ENCODE measurements around the gene DCST1. TPM values are rescaled to one million over a fixed set of nuclear protein-coding genes. Genes with fewer than 3 reads are reported as not detected.
"Not testable (repeated sequence)": the region's sequence is repeated elsewhere in the genome, so short reads cannot be mapped to it uniquely, and the experiment has no call there.

DCST1 gene, protein sequence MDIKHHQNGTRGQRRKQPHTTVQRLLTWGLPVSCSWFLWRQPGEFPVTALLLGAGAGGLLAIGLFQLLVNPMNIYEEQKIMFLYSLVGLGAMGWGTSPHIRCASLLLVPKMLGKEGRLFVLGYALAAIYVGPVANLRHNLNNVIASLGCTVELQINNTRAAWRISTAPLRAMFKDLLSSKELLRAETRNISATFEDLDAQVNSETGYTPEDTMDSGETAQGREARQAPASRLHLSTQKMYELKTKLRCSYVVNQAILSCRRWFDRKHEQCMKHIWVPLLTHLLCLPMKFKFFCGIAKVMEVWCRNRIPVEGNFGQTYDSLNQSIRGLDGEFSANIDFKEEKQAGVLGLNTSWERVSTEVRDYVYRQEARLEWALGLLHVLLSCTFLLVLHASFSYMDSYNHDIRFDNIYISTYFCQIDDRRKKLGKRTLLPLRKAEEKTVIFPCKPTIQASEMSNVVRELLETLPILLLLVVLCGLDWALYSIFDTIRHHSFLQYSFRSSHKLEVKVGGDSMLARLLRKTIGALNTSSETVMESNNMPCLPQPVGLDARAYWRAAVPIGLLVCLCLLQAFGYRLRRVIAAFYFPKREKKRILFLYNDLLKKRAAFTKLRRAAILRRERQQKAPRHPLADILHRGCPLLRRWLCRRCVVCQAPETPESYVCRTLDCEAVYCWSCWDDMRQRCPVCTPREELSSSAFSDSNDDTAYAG
- not detected in 2 replicates for total RNA-seq

DNA sequence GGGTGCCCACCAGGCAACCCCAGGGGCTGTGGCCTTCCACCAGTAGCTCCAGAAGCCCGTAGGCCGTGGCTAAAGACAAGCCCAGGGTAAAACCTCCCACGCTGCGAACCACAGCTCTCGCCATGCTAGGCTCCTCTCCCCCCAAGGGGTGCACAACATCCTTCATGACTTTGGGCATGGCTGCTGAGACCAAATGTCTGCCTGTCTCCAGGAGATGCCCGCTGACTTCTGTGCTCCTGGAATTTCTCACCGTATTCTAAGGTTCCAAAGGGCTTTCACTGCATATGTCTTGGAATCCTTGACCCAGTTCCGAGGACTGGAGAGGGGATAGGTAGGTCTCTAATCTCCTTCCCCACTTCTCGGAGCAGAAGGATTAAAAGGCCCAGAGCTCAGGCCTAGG lies at the start of gene DCST1, which contains the start of gene DCST2:
TSS of gene DCST1 (plus strand) at position 301 of the 400 bp plus-strand sequence. CDS start 213 bp downstream, outside the sequence.
TSS of gene DCST2 (minus strand) at position 258 of the 400 bp plus-strand sequence. CDS start at position 178, 80 bp downstream.
- DNase-seq (ENCODE audit: low read depth, low spot score), result no peak

DNA sequence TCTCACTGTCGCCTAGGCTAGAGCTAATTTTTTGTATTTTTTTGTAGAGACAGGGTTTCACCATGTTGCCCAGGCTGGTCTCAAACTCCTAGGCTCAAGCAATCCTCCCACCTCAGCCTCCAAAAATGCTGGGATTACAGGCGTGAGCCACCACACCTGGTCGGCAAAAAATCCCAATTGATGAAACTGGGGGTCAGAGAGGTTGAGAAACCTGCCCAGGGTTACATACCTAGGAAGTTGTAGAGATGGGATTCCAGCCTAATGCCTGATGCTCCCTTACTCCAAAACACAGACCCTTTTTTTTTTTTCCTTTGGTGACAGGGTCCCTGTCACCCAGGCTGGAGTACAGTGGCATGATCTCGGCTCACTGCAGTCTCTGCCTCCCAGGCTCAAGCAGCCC lies 46.9 kb upstream of the DCST1 start:
- not testable (repeated sequence) for DNase-seq (ENCODE audit: low read depth, low spot score)

DNA sequence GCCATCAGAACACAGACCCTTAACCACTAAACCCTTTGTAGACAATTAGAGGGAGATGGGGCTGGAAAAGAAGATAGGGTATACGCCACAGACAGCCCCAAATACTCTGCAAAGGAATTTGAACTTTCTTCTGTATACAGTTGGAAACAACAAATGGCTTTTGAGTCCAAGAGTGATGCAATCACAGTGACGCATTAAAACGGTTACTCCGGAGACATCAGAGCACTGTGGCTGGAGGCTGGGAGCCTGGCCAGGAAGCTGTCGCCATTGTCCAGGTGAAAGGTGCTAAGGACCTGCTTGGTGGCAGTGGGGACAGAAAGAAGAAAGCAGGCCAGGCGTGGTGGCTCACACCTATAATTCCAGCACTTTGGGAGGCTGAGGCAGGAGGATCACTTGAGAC lies 46.3 kb upstream of the DCST1 start:
- DNase-seq (ENCODE audit: low read depth, low spot score), result no peak

DNA sequence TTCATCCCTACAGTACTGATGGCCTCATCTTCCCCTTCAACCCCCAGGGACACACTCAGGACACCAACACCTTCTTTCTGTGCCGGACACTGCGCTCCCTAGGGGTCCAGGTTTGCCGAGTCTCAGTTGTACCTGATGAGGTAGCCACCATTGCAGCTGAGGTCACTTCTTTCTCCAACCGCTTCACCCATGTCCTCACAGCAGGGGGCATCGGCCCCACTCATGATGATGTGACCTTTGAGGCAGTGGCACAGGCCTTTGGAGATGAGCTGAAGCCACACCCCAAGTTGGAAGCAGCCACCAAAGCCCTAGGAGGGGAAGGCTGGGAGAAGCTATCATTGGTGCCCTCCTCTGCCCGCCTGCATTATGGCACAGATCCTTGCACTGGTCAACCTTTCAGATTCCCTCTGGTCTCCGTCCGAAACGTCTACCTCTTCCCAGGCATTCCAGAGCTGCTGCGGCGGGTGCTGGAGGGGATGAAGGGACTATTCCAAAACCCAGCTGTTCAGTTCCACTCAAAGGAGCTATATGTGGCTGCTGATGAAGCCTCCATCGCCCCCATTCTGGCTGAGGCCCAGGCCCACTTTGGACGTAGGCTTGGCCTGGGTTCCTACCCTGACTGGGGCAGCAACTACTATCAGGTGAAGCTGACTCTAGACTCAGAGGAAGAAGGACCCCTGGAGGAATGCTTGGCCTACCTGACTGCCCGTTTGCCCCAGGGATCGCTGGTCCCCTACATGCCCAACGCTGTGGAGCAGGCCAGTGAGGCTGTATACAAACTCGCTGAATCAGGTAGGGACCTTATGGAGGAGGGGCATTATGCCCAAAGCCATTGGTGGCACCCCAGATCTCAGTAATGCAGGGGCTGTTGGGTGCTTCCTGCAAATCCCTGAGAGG lies 45.3 kb upstream of the DCST1 start:
- no peak for DNase-seq (ENCODE audit: low read depth, low spot score)

DNA sequence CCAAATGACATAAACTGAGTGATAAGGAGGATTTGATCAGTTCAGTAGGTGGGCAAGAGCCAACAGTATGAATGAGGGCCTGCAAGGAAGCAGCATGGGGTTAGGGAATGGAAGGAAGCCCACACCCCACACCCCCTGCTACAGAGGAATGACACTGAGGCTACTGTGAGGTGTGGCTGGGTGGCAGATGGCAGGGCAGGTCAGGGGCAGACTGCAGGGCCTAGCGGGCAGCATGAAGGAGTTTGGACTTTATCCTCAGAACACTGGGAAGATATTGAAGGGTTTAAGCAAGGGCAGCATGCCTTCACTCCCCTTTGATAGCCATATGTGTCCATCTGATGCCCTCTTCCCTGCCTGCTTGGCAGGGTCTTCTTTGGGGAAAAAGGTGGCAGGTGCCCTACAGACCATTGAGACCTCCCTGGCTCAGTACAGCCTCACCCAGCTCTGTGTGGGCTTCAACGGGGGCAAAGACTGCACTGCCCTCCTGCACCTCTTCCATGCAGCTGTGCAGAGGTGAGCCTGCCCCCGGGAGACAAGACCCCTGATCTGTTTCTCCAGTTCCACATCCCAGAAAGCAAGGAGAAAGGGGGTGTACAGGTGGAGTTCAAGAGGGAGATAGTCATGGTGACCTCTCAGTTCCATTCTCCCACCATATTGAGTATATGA lies 44.3 kb upstream of the DCST1 start:
- DNase-seq (ENCODE audit: low read depth, low spot score), result no peak

DNA sequence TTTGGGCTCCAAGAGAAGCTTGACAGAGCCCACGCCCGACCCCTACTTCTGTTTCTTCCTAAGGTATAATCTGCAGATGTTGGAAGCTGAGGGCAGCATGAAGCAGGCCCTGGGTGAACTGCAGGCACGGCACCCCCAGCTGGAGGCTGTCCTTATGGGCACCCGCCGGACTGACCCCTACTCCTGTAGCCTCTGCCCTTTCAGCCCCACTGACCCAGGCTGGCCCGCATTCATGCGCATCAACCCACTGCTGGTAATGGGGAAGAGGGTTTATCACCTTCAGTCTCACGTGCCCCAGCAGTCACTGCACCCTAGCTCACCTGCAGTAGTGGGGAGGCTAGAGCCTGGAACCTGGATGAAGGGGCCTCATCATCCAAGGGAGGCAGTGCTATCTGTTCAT lies 43.3 kb upstream of the DCST1 start:
- DNase-seq (ENCODE audit: low read depth, low spot score), result no peak

DNA sequence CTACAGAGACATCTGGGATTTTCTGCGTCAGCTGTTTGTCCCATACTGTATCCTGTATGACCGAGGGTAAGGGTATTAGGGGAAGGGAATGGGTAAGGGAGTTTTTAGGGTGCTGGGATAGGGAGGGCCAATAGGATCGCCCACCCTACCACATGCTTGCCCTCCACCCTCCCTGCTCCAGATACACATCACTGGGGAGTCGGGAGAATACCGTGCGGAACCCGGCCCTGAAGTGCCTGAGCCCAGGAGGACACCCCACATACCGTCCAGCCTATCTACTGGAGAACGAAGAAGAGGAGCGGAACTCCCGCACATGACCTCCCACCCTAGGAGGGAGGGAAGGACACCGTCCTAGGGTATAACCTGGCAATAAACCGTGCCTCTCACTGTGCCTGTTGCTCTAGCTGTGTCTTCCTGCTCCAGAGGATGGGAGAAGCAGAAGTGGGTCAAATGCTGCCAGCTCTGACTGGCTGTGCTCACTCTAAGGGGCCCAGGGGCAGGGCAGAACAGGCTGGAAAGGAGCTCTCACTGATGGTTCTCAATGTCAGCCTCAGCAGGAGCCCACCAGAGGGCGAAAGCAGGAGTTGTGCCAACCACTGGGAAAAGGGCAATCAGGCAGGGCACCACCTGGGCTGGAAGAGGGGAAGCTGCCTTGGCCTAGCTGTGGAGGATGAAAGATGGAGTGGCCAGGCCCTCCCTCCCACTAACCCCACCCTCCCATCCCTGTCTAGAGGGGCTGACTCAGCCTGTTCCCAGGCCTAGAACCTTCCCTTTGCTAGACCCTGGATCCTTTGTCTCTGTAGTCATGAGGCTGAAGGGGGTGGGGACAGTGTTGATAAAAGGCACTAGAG lies 40.7 kb upstream of the DCST1 start:
- DNase-seq (ENCODE audit: low read depth, low spot score), result no peak

DNA sequence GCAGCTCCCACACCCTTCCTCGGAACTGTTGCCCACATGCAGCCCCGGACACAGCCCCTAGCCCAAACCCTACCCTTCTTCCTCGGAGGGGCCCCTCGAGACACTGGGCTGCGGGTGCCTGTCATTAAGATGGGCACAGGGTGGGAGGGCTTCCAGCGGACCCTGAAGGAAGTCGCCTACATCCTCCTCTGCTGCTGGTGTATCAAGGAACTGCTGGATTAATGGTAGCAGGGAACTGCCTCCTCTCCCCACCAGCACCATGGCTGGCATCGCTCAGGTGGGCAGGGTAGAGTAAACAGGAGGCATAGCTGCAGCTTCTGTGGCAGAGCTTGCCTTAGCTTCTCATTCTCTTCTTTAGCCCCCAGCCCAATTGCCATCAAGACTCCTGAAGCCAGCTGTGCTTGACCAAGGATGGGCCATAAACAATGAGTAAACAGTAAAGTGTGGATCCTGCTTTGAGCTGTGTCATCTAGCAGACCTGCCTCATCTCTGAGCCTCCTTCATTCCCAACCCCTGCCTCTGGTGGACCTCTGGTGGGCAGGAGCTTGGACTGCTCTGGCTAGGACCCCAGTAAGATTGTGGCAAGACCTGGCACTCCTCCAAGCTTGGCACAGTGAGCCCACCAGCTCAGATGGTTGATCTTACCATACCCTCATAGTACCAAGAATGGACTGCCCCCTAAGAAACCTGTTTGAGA lies 39.9 kb upstream of the DCST1 start, which contains the start of gene LENEP:
TSS of gene LENEP (plus strand) at position 15 of the 697 bp plus-strand sequence. CDS start at position 37, 22 bp downstream.
- no peak for DNase-seq (ENCODE audit: low read depth, low spot score)

DNA sequence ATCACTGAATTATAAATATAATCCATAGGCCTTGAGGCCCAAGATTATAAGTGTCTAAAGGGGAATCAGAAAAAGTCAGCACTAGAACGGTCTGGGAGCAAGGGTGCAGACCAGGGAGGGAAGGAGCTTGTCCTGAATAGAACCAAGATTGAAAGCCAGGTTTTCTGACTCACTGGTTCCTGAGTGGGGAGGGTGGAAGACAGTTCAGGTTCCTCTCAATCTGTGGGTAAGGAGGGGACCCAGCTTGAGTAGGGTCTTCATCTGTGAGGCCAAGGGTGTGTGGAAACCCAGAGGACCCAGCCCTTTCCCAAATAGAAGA lies 39.4 kb upstream of the DCST1 start:
- DNase-seq (ENCODE audit: low read depth, low spot score), result no peak

DNA sequence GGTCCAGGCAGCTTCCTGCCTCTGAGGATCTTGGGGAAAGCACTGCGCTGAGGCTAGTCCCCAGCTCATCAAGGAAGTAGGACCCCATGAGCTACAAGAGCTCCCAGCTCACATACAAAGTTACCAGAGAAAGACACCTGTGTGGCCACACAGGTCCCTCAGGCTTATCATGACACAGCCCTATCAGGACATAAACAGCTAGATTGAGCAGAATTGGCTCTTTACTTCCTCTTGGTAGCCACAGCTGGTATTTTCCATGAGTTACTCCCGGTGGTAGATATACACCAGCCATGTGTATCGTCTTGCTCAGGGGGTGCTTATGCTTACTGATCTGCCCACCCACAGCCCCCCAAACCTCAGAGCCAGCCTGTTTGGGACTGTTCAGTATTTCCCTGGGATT lies 39.0 kb upstream of the DCST1 start:
- DNase-seq (ENCODE audit: low read depth, low spot score), result no peak

DNA sequence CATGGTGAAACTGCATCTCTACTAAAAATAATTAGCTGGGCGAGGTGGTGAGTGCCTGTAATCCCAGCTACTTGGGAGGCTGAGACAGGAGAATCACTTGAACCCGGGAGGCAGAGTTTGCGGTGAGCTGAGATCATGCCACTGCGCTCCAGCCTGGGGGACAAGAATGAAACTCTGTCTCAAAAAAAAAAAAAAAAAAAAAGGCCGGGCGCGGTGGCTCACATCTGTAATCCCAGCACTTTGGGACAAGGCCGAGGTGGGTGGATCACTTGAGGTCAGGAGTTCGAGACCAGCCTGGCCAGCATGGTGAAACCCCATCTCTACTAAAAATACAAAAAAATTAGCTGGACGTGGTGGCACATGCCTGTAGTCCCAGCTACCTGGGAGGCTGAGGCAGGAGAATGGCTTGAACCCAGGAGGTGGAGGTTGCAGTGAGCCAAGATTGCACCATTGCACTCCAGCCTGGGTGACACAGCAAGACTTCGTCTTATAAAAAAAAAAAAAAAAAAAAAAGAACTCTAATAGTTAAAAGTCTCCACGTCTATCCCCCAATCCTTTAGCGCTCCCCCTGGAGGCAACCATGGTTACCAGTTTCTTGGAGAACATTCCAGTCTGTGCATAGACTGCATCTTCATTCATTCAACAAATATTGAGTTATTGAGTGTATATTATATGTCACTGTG lies 38.2 kb upstream of the DCST1 start:
- peak; percentile 60 for DNase-seq (ENCODE audit: low read depth, low spot score)

DNA sequence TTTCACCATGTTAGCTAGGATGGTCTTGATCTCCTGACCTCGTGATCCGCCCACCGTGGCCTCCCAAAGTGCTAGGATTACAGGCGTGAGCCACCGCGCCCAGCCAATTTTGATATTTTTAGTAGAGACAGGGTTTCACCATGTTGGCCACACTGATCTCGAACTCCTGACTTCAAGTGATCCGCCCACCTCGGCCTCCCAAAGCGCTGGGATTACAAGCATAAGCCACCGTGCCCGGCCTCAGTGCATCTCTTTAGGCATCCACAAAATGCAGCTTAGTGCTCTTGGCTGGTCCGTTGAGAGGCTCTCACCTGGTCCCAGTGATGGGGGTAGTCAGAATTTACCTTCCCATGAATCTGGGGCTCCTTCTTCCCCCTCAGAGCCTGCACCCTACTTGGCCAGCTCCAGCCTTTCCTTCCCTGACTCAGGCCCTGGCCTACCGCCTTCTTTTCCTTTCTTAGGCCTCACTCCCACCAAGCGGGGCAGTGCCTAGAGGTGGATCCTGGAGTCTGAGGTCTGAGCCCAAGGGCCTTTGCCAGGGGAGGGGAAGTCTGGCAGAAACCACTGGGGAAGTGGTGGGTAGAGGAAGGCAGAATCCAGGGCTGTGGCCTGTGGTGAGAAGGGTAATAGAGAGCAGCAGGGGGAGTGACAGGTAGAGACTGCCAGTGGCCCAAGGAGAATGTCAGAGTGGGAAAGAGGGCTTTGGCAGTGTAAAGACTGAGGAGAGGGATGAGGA lies 36.5 kb upstream of the DCST1 start:
- no peak for DNase-seq (ENCODE audit: low read depth, low spot score)

DNA sequence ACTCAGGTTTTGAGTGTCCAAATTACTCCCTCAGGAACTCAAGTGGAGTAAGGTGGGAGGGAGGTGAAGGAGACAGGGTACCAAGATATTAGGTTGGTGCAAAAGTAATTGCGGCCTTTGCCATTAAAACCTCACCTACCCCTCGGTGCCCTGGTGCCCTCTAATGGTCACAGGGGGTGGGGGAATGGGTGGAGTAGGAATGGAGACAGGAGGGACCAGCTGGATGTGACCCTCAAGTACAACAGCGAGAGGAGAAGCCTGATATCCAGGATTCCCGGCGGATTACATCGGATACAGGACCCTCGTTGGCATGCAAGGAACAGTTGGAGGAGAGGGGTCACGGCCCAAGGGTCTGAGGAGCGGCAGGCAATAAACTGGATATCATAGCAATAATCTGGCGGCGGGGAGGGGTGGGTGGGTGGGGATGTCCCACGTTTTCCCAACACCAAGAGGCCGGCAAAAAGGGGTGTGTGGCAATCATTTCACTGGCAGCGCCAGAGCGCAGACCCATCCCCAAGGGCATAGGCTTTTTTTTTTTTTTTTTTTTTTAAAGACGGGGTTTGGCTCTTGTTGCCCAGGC lies 35.3 kb upstream of the DCST1 start:
- DNase-seq (ENCODE audit: low read depth, low spot score), result no peak

DNA sequence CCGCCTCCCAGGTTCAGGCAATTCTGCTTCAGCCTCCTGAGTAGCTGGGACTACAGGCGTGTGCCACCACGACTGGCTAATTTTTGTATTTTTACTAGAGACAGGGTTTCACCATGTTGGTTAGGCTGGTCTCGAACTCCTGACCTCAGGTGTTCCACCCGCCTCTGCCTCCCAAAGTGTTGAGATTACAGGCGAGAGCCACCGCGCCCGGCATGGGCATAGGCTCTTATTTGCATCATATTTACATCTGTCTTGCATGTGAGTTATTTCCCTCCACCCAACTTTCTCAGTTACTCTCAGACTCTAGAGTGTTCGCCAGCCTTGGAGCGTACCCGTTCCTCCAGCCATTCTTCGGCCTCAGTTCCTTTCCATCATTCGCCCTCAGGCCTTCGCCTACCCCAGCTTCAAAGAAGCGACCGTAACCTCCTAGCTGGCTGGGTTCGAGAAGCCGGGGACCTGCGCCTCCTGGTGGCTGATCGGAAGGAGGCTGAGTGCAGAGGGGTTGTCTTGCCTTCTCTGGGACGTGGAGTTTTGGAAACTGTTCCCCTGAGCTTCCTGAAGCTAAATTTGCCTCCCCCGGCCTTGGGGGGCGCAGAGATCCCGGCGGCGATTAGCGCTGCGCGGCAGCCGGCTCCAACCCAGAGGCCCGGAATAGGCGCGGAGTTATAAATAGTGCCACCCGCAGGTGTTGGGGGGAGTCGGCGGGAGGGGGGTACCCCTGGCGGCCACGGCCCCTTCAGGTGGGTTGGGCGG lies 34.6 kb upstream of the DCST1 start:
- DNase-seq (ENCODE audit: low read depth, low spot score), result no peak

DNA sequence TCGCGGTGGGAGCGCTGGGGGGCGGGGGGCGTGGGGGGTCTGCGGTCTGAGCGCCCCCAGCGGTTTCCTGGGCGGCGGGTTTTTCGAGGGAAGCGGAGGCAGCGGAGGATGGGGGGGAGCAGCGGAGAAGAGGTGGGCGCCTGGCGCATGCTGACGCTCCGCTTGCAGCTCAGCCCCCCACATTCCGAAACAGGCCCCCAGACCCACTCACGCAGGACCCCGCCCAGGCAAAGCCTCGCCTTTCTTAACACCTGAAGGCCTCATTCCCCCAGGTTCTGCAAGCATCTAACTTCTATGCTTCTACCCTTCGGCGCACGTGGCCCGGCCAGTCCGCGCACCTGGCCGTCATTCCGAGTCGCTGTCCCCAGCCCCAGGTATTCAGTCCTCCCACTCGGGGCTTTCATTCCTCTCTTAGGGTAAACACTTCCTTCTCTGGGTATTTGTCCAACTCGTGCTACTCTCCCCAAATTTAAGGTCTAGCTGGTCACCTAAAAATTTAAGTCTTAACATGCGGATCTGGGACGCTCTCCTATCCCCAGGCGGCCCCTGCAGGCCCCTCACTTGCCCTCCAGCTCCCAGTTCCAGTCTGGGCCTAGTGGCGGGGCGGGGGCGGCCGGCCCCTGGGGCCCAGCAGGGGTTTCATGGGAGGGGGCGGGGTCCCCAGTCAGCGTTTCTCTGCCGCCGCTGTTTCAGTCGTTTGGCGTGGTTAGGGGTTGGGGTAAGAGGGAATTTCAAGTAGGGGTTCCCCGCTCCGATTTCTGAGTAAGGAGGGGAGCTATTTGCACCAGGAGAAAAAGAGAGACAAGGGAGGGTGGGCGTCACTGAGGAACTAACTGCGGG lies 33.8 kb upstream of the DCST1 start:
- no peak for DNase-seq (ENCODE audit: low read depth, low spot score)

DNA sequence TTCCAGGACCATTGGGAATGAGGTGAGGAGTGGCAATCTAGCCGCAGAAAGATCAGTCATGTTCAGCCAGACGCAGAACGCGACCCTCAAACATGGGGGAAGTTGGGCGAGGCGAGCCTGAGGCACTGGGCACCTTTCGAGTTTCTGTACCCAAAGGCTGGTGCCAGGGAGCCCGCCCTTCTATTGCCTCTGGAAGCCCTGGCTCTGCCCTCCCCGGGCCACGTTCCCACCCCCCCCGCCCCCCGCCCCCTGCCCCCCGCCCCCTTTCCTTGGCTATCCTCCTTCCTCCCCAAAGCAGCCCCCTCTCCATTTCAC lies 33.3 kb upstream of the DCST1 start:
- DNase-seq (ENCODE audit: low read depth, low spot score), result no peak

Measured in pulmonary artery endothelial cell (primary cell).